PC-9 (cell line): Measurements from ENCODE around the gene HEBP1. TPM values are rescaled to one million over a fixed set of nuclear protein-coding genes. Genes with fewer than 3 reads are reported as not detected.

Experiments
- BruUV-seq: library from RNA; stranded (reverse); fragments of 400-500 nt; replicated peaks from 2 replicates; lab custom pipeline; 2021; lab: Mats Ljungman, UMichigan
- CTCF ChIA-PET: fragments of 300-600 bp; sonication (Branson Sonifier 250); formaldehyde crosslinking; loops from one replicate; lab custom pipeline; 2022; ENCODE audit warnings: antibody characterized with exemption; lab: Charles Lee
- POLR2A ChIA-PET: fragments of 300-600 bp; sonication (Branson Sonifier 250); formaldehyde crosslinking; loops from one replicate; lab custom pipeline; 2022; ENCODE audit warnings: antibody characterized with exemption; ENCODE audit not compliant: unreplicated experiment; lab: Charles Lee
- DNase-seq, 2 experiments: peaks; one replicate each; pipeline versions ENCODE4 v3.0.0 to v3.0.0-alpha.2; 2015 to 2022; ENCODE audit warnings: mixed read lengths in 1 of 2
- H2AFZ ChIP-seq: fragments of 200-600 bp; sonication (generic); 2 replicates; pipeline ENCODE4 v1.8.1; 2017; ENCODE audit warnings: antibody characterized with exemption
- H3F3A ChIP-seq: fragments of 200-600 bp; sonication (generic); 2 replicates; pipeline ENCODE4 v1.8.1; 2017; ENCODE audit warnings: antibody characterized with exemption, mild to moderate bottlenecking, low read depth; ENCODE audit not compliant: insufficient read depth
- H3K27ac ChIP-seq: fragments of 200-600 bp; sonication (generic); 2 replicates; pipeline ENCODE4 v1.6.1; 2016; ENCODE audit warnings: mixed run types
- H3K27me3 ChIP-seq: fragments of 200-600 bp; sonication (generic); 2 replicates; pipeline ENCODE4 v1.6.1; 2016; ENCODE audit warnings: low read depth, mixed run types; ENCODE audit not compliant: insufficient read depth
- H3K36me3 ChIP-seq: fragments of 200-600 bp; sonication (generic); 2 replicates; pipeline ENCODE4 v1.6.1; 2016; ENCODE audit warnings: low read depth, mixed run types
- H3K4me1 ChIP-seq: fragments of 200-600 bp; sonication (generic); replicated peaks from 2 replicates; pipeline ENCODE4 v1.6.1; 2016; ENCODE audit warnings: mixed run types; ENCODE audit not compliant: insufficient read depth
- H3K4me2 ChIP-seq: fragments of 200-600 bp; sonication (generic); 2 replicates; pipeline ENCODE4 v1.6.1; 2017; ENCODE audit warnings: mixed run types
- H3K4me3 ChIP-seq: fragments of 200-600 bp; sonication (generic); 2 replicates; pipeline ENCODE4 v1.6.1; 2016; ENCODE audit warnings: mixed run types
- H3K79me2 ChIP-seq: fragments of 200-600 bp; sonication (generic); 2 replicates; pipeline ENCODE4 v1.6.1; 2017; ENCODE audit warnings: low read depth, mixed run types
- H3K9me2 ChIP-seq: fragments of 200-600 bp; sonication (generic); 2 replicates; pipeline ENCODE4 v1.8.1; 2017; ENCODE audit warnings: mild to moderate bottlenecking; ENCODE audit not compliant: insufficient read depth
- H3K9me3 ChIP-seq: fragments of 200-600 bp; sonication (generic); 2 replicates; pipeline ENCODE4 v1.8.1; 2016; ENCODE audit warnings: low read depth; ENCODE audit not compliant: insufficient read depth
- H4K20me1 ChIP-seq: fragments of 200-600 bp; sonication (generic); 2 replicates; pipeline ENCODE4 v1.8.1; 2017; ENCODE audit not compliant: insufficient read depth
- CTCF ChIP-seq: fragments of 200-600 bp; sonication (generic); conservative IDR thresholded peaks from 2 replicates; pipeline ENCODE4 v1.6.1; 2017; ENCODE audit warnings: mixed run types, antibody characterized with exemption, mild to moderate bottlenecking, moderate library complexity
- EZH2 ChIP-seq: fragments of 200-600 bp; sonication (generic); IDR thresholded peaks from 2 replicates; pipeline ENCODE4 v1.8.0; 2017; ENCODE audit warnings: antibody characterized with exemption, low read depth
- intact Hi-C: fragments of 100-400 bp; cut with micrococcal nuclease; formaldehyde crosslinking; loops from one replicate; pipeline ENCODE4 v1.10.0; 2022; ENCODE audit not compliant: unreplicated experiment
- total RNA-seq: library from RNA; stranded (reverse); gene quantifications from 2 replicates; pipeline ENCODE4 v1.2.3, GENCODE V29; 2021

Gene HEBP1
- total RNA-seq, 1 experiment from 2014 or later, result 148 TPM

DNA sequence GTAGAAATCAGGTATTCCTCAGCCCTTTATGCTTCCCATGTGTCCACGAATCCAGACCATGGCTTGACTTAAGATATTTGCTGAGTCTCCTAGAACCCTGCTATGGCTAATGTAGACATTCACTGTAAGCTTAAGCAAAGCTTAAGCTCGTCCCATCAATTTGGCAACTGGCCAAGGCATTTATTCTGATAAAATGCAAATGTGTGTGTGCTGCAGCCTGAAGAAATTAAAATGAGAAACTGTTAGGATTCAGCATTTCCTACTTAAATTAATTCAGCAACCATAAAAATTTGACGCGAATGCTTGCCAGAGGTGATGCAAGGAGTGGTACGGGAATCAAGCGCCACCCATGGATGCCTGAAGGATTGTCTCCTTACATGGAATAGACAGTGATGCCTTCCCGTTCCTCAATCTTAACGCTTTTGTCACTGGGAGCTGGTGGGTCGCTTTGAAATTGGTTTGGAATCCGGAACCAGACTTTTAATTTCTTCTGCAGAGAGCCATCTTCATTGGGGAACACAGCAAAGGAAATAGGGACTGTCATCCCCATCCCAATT lies 13.2 kb downstream of the HEBP1 start:
- no peak overlapping the region for H2AFZ ChIP-seq
- no peak overlapping the region for H3K4me3 ChIP-seq
- TF ChIP-seq CTCF (no peak), EZH2 (no peak)
- no TSS peak for BruUV-seq
- DNase-seq, result no peak
- ChIA-PET POLR2A (interaction anchor here (0.6 kb wide), 1 partner anchor 72 kb away, joined by 3 read pairs; no protein-coding TSS in a partner anchor), CTCF (interaction anchor here (0.5 to 1.5 kb wide), 3 partner anchors 11 to 1023 kb away, joined by 3 to 14 read pairs (median 3); no protein-coding TSS in a partner anchor)
- no peaks in the 10 kb centered on the region for H3K9me2 ChIP-seq
- no peak overlapping the region for H3K4me2 ChIP-seq
- H4K20me1 ChIP-seq, result no peaks in the 10 kb centered on the region
- H3K9me3 ChIP-seq, result no peaks in the 10 kb centered on the region
- peaks cover 22% of the 10 kb centered on the region; the same call in 1 of the 2 replicates for H3K36me3 ChIP-seq
- peaks cover 11% of the 10 kb centered on the region; the same call in 1 of the 2 replicates for H3K79me2 ChIP-seq
- H3K4me1 ChIP-seq, result peaks cover 16% of the 10 kb centered on the region
- intact Hi-C loops, result loop anchor here (2.0 kb wide), 1 partner anchor 270 kb away; the partner anchor contains the start of gene CDKN1B
- H3K27ac ChIP-seq, result no peak overlapping the region
- H3F3A ChIP-seq, result peaks cover 24% of the 10 kb centered on the region; the same call in 1 of the 2 replicates
- no peaks in the 10 kb centered on the region for H3K27me3 ChIP-seq

GRCh38 chr12:12985817-12986408 lies 14.2 kb downstream of the HEBP1 start:
- peaks cover 19% of the 10 kb centered on the region; the same call in 1 of the 2 replicates for H3K79me2 ChIP-seq
- H3K27ac ChIP-seq, result no peak overlapping the region
- peaks cover 11% of the 10 kb centered on the region for H3K4me1 ChIP-seq
- H2AFZ ChIP-seq, result no peak overlapping the region
- BruUV-seq, result no TSS peak
- no peak overlapping the region for H3K4me2 ChIP-seq
- H3F3A ChIP-seq, result peaks cover 24% of the 10 kb centered on the region; the same call in 1 of the 2 replicates
- POLR2A ChIA-PET, result interaction anchor here (0.5 to 0.6 kb wide), 3 partner anchors 65 to 217 kb away, joined by 3 to 10 read pairs (median 4); no protein-coding TSS in a partner anchor
- peaks cover 29% of the 10 kb centered on the region; the same call in 1 of the 2 replicates for H3K36me3 ChIP-seq
- intact Hi-C loops, result loop anchor here (2.0 kb wide), 1 partner anchor 269 kb away; the partner anchor contains the start of gene CDKN1B
- H4K20me1 ChIP-seq, result no peaks in the 10 kb centered on the region
- no peak for TF ChIP-seq EZH2
- peak; percentile 68 for TF ChIP-seq CTCF
- H3K9me3 ChIP-seq, result no peaks in the 10 kb centered on the region
- H3K9me2 ChIP-seq, result no peaks in the 10 kb centered on the region
- H3K27me3 ChIP-seq, result no peaks in the 10 kb centered on the region
- CTCF ChIA-PET, result interaction anchor here (0.5 to 1.5 kb wide), 6 partner anchors 10 to 1022 kb away, joined by 3 to 14 read pairs (median 4); no protein-coding TSS in a partner anchor
- peak in 1 of 2 experiments; percentile 50 for DNase-seq
- no peak overlapping the region for H3K4me3 ChIP-seq

DNA sequence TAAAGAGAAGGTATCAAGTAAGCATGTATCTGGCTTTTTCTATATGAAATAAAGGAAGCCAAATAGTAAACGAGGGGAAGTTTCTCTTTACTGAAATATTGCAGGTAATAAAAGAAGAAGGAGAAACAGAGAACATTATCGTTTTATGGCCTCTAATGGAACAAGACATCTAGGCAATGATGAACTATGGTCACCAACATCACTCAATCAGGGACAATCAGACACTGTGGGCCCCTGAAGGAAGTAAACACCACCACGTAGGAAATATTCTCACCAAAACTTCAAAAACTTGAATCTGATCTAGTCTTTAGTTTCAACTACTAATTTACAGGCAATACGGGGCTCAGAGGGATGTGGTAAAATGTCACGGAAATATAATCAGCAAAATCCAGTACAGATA lies 15.9 kb downstream of the HEBP1 start:
- Histone ChIP-seq H3K27ac (no peak overlapping the region), H3K4me3 (no peak overlapping the region), H3K9me2 (no peaks in the 10 kb centered on the region), H3F3A (peaks cover 24% of the 10 kb centered on the region; the same call in 1 of the 2 replicates), H3K36me3 (peaks cover 35% of the 10 kb centered on the region; the same call in 1 of the 2 replicates), H2AFZ (no peak overlapping the region), H3K79me2 (peaks cover 24% of the 10 kb centered on the region), H3K4me1 (peaks cover 21% of the 10 kb centered on the region), H4K20me1 (no peaks in the 10 kb centered on the region), H3K4me2 (no peak overlapping the region), H3K27me3 (no peaks in the 10 kb centered on the region), H3K9me3 (no peaks in the 10 kb centered on the region)
- intact Hi-C loops, result loop anchor here (5.0 kb wide), 1 partner anchor 607 kb away; no protein-coding TSS in a partner anchor
- ChIA-PET POLR2A (no interaction called here), CTCF (interaction anchor here (0.6 to 1.2 kb wide), 5 partner anchors 93 to 263 kb away, joined by 3 to 5 read pairs (median 3); partner anchors contain the start of gene GPRC5A)
- no TSS peak for BruUV-seq
- no peak for DNase-seq
- no peak for TF ChIP-seq EZH2
- TF ChIP-seq CTCF, result no peak
